HEK293 (cell line): ENCODE results near the gene TBCK.

Experiments used
- BCL11B ChIP-seq: fragments of 450-650 bp; formaldehyde crosslinking; IDR thresholded peaks from 2 replicates; pipeline ENCODE4 v1.5.1; 2016; ENCODE audit warnings: low read depth, missing biosample characterization, missing genetic modification characterization
- TCF7L2 ChIP-seq: IDR thresholded peaks from 2 replicates; pipeline ENCODE4 v1.6.1; 2011; ENCODE audit warnings: low read depth, mild to moderate bottlenecking, inconsistent platforms, low read length, moderate library complexity, borderline replicate concordance
- YY1 ChIP-seq: fragments of 450-650 bp; formaldehyde crosslinking; IDR thresholded peaks from 2 replicates; pipeline ENCODE4 v1.5.1; 2018; ENCODE audit warnings: missing biosample characterization, missing genetic modification characterization
- ZBTB1 ChIP-seq: fragments of 450-650 bp; formaldehyde crosslinking; IDR thresholded peaks from 2 replicates; pipeline ENCODE4 v1.5.1; 2016; ENCODE audit warnings: missing biosample characterization, missing genetic modification characterization
- ZNF10 ChIP-seq: fragments of 450-650 bp; formaldehyde crosslinking; IDR thresholded peaks from 2 replicates; pipeline ENCODE4 v1.5.1; 2017; ENCODE audit warnings: missing biosample characterization, missing genetic modification characterization
- ZNF658 ChIP-seq: fragments of 450-650 bp; formaldehyde crosslinking; IDR thresholded peaks from 2 replicates; pipeline ENCODE4; 2016; ENCODE audit warnings: missing biosample characterization, missing genetic modification characterization
- TF ChIP-seq, protein P1 (sequence below): fragments of 450-650 bp; formaldehyde crosslinking; IDR thresholded peaks from 2 replicates; pipeline ENCODE4 v1.5.1; 2016; ENCODE audit warnings: missing biosample characterization, missing genetic modification characterization
- TF ChIP-seq, protein P2 (sequence below): fragments of 450-650 bp; formaldehyde crosslinking; IDR thresholded peaks from 2 replicates; pipeline ENCODE4 v1.5.1; 2016; ENCODE audit warnings: missing biosample characterization, missing genetic modification characterization
- TF ChIP-seq, protein P3 (sequence below): fragments of 450-650 bp; formaldehyde crosslinking; IDR thresholded peaks from 2 replicates; pipeline ENCODE4 v1.5.1; 2017; ENCODE audit warnings: missing biosample characterization, missing genetic modification characterization
- TF ChIP-seq, protein P4 (sequence below): fragments of 450-650 bp; formaldehyde crosslinking; IDR thresholded peaks from 2 replicates; pipeline ENCODE4 v1.5.1; 2016; ENCODE audit warnings: missing biosample characterization, missing genetic modification characterization
- TF ChIP-seq, protein P5 (sequence below): fragments of 450-650 bp; formaldehyde crosslinking; IDR thresholded peaks from 2 replicates; pipeline ENCODE4 v1.5.1; 2016; ENCODE audit warnings: missing biosample characterization, missing genetic modification characterization

DNA sequence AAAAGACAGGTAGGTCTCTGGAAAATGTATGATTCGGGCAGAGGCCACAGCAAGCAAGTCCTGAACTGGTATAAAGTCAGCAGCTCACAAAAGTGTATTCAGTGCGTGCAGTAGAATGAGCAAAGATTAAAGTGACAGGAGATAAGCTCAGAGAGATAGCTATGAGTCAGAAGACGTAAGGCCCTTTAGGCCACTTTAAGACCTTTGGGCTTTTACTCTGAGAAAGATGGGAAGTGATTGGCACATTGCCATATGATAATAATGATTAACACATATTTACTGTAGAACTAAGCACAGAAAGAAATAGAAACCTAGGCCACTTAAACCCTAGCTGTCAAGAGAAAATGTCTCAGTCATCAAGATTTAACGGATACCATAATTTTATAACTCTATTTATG is 51.7 kb downstream of the TBCK start:
- TF ChIP-seq, protein P1, sequence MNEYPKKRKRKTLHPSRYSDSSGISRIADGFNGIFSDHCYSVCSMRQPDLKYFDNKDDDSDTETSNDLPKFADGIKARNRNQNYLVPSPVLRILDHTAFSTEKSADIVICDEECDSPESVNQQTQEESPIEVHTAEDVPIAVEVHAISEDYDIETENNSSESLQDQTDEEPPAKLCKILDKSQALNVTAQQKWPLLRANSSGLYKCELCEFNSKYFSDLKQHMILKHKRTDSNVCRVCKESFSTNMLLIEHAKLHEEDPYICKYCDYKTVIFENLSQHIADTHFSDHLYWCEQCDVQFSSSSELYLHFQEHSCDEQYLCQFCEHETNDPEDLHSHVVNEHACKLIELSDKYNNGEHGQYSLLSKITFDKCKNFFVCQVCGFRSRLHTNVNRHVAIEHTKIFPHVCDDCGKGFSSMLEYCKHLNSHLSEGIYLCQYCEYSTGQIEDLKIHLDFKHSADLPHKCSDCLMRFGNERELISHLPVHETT (tag by site-specific recombination), result no peak
- TF ChIP-seq, protein P2, sequence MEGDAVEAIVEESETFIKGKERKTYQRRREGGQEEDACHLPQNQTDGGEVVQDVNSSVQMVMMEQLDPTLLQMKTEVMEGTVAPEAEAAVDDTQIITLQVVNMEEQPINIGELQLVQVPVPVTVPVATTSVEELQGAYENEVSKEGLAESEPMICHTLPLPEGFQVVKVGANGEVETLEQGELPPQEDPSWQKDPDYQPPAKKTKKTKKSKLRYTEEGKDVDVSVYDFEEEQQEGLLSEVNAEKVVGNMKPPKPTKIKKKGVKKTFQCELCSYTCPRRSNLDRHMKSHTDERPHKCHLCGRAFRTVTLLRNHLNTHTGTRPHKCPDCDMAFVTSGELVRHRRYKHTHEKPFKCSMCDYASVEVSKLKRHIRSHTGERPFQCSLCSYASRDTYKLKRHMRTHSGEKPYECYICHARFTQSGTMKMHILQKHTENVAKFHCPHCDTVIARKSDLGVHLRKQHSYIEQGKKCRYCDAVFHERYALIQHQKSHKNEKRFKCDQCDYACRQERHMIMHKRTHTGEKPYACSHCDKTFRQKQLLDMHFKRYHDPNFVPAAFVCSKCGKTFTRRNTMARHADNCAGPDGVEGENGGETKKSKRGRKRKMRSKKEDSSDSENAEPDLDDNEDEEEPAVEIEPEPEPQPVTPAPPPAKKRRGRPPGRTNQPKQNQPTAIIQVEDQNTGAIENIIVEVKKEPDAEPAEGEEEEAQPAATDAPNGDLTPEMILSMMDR (tag by site-specific recombination), result no peak
- TF ChIP-seq, protein P3, sequence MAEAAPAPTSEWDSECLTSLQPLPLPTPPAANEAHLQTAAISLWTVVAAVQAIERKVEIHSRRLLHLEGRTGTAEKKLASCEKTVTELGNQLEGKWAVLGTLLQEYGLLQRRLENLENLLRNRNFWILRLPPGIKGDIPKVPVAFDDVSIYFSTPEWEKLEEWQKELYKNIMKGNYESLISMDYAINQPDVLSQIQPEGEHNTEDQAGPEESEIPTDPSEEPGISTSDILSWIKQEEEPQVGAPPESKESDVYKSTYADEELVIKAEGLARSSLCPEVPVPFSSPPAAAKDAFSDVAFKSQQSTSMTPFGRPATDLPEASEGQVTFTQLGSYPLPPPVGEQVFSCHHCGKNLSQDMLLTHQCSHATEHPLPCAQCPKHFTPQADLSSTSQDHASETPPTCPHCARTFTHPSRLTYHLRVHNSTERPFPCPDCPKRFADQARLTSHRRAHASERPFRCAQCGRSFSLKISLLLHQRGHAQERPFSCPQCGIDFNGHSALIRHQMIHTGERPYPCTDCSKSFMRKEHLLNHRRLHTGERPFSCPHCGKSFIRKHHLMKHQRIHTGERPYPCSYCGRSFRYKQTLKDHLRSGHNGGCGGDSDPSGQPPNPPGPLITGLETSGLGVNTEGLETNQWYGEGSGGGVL, result no peak
- TF ChIP-seq, protein P4, sequence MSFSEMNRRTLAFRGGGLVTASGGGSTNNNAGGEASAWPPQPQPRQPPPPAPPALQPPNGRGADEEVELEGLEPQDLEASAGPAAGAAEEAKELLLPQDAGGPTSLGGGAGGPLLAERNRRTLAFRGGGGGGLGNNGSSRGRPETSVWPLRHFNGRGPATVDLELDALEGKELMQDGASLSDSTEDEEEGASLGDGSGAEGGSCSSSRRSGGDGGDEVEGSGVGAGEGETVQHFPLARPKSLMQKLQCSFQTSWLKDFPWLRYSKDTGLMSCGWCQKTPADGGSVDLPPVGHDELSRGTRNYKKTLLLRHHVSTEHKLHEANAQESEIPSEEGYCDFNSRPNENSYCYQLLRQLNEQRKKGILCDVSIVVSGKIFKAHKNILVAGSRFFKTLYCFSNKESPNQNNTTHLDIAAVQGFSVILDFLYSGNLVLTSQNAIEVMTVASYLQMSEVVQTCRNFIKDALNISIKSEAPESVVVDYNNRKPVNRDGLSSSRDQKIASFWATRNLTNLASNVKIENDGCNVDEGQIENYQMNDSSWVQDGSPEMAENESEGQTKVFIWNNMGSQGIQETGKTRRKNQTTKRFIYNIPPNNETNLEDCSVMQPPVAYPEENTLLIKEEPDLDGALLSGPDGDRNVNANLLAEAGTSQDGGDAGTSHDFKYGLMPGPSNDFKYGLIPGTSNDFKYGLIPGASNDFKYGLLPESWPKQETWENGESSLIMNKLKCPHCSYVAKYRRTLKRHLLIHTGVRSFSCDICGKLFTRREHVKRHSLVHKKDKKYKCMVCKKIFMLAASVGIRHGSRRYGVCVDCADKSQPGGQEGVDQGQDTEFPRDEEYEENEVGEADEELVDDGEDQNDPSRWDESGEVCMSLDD (tag by site-specific recombination), result no peak
- TF ChIP-seq BCL11B (tag by site-specific recombination) (no peak), ZBTB1 (tag by site-specific recombination) (no peak), TCF7L2 (no peak), YY1 (tag by site-specific recombination) (no peak), ZNF10 (no peak), ZNF658 (tag by site-specific recombination) (no peak)
- TF ChIP-seq, protein P5, sequence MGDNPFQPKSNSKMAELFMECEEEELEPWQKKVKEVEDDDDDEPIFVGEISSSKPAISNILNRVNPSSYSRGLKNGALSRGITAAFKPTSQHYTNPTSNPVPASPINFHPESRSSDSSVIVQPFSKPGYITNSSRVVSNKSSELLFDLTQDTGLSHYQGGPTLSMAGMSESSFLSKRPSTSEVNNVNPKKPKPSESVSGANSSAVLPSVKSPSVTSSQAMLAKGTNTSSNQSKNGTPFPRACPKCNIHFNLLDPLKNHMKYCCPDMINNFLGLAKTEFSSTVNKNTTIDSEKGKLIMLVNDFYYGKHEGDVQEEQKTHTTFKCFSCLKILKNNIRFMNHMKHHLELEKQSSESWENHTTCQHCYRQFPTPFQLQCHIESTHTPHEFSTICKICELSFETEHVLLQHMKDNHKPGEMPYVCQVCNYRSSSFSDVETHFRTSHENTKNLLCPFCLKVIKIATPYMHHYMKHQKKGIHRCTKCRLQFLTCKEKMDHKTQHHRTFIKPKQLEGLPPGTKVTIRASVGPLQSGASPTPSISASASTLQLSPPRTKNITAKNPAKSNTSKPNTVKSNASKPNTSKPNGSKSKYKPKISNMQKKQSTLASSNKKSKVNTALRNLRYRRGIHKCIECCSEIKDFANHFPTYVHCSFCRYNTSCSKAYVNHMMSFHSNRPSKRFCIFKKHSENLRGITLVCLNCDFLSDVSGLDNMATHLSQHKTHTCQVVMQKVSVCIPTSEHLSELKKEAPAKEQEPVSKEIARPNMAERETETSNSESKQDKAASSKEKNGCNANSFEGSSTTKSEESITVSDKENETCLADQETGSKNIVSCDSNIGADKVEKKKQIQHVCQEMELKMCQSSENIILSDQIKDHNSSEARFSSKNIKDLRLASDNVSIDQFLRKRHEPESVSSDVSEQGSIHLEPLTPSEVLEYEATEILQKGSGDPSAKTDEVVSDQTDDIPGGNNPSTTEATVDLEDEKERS (tag by site-specific recombination), result no peak
